H1 (cell line): Measurements from ENCODE around the gene BARHL2. TPM values are rescaled to one million over a fixed set of nuclear protein-coding genes. Genes with fewer than 3 reads are reported as not detected.
A peak's percentile ranks its signal among the peaks of the same experiment; 100 is the strongest.

Source experiments
- CTCF ChIA-PET: fragments of 300-600 bp; sonication (Branson Sonifier 250); formaldehyde crosslinking; loops from one replicate; lab custom pipeline; 2021; ENCODE audit not compliant: partially characterized antibody; lab: Charles Lee
- POLR2A ChIA-PET: fragments of 300-600 bp; sonication (Branson Sonifier 250); formaldehyde crosslinking; loops from one replicate; lab custom pipeline; 2021; ENCODE audit warnings: inconsistent platforms; ENCODE audit not compliant: partially characterized antibody; lab: Charles Lee
- DNase-seq, 2 experiments: peaks; one replicate each; pipeline versions ENCODE4 v3.0.0 to v3.0.0-alpha.2; 2010 to 2022; ENCODE audit warnings: low spot score in 2 of 2, low read depth in 1 of 2, mixed read lengths in 1 of 2
- FAIRE-seq: peaks from 2 replicates; lab custom pipeline; 2011; peaks lifted over from hg19 to GRCh38; lab: Jason Lieb, UNC
- H2AFZ ChIP-seq: 2 replicates; pipeline ENCODE4 v1.8.1; 2012; ENCODE audit warnings: low read length, inconsistent platforms
- H2AK5ac ChIP-seq: 2 replicates; pipeline ENCODE4 v1.6.1; 2013; ENCODE audit warnings: low read depth, low read length
- H2BK120ac ChIP-seq: replicated peaks from 2 replicates; pipeline ENCODE3; 2013; ENCODE audit warnings: low read depth, low read length, inconsistent platforms
- H2BK12ac ChIP-seq: 2 replicates; pipeline ENCODE4 v1.6.1; 2013; ENCODE audit warnings: low read depth, low read length
- H2BK15ac ChIP-seq: 2 replicates; pipeline ENCODE4 v1.6.1; 2013; ENCODE audit warnings: low read length
- H2BK20ac ChIP-seq: 2 replicates; pipeline ENCODE4 v1.6.1; 2013; ENCODE audit warnings: low read length
- H2BK5ac ChIP-seq: 2 replicates; pipeline ENCODE4 v1.6.1; 2013; ENCODE audit warnings: low read depth, low read length
- H3K14ac ChIP-seq: 2 replicates; pipeline ENCODE4 v1.6.1; 2013; ENCODE audit warnings: inconsistent platforms; ENCODE audit not compliant: insufficient read length
- H3K18ac ChIP-seq: 2 replicates; pipeline ENCODE4 v1.6.1; 2013; ENCODE audit warnings: low read length; ENCODE audit errors: extremely low read depth
- H3K23ac ChIP-seq: 2 replicates; pipeline ENCODE4 v1.6.1; 2013; ENCODE audit warnings: inconsistent platforms; ENCODE audit not compliant: insufficient read length
- H3K23me2 ChIP-seq: 2 replicates; pipeline ENCODE4 v1.6.1; 2013; ENCODE audit warnings: low read depth, low read length
- H3K27ac ChIP-seq: 2 replicates; pipeline ENCODE4 v1.6.1; 2011; ENCODE audit warnings: low read depth, low read length, inconsistent platforms
- H3K27me3 ChIP-seq, 4 experiments: replicated peaks in 1 of 4; 1 replicate in 1 of 4; 2 replicates in 3 of 4; pipeline versions ENCODE4 v1.6.1 to v1.8.1; 2011 to 2013; ENCODE audit warnings: low read length in 3 of 4, mild to moderate bottlenecking in 3 of 4, inconsistent platforms in 2 of 4, mixed read lengths in 2 of 4, moderate library complexity in 1 of 4; ENCODE audit not compliant: control insufficient read depth in 3 of 4, insufficient read depth in 3 of 4; ENCODE audit errors: extremely low read depth in 1 of 4
- H3K36me3 ChIP-seq, 4 experiments: 2 replicates each; pipeline versions ENCODE4 v1.6.1 to v1.8.1; 2011 to 2013; ENCODE audit warnings: mild to moderate bottlenecking in 4 of 4, low read length in 3 of 4, moderate library complexity in 2 of 4, control low read depth in 1 of 4, inconsistent platforms in 1 of 4; ENCODE audit not compliant: insufficient read depth in 4 of 4, control insufficient read depth in 2 of 4
- H3K4ac ChIP-seq: replicated peaks from 2 replicates; pipeline ENCODE3; 2013; ENCODE audit warnings: low read length, low read depth, mixed read lengths, inconsistent platforms; ENCODE audit not compliant: insufficient read length
- H3K4me1 ChIP-seq, 4 experiments: replicated peaks in 1 of 4; 1 replicate in 1 of 4; 2 replicates in 3 of 4; pipeline versions ENCODE4 v1.6.1 to v1.8.1; 2011 to 2013; ENCODE audit warnings: low read length in 3 of 4, inconsistent platforms in 2 of 4, mixed read lengths in 1 of 4; ENCODE audit not compliant: insufficient read depth in 4 of 4, control insufficient read depth in 3 of 4
- H3K4me2 ChIP-seq, 2 experiments: 2 replicates each; pipeline versions ENCODE4 v1.6.1 to v1.8.1; 2011 to 2013; ENCODE audit warnings: low read depth in 2 of 2, low read length in 2 of 2, control low read depth in 1 of 2, inconsistent platforms in 1 of 2, mild to moderate bottlenecking in 1 of 2; ENCODE audit not compliant: insufficient read depth in 1 of 2
- H3K4me3 ChIP-seq, 4 experiments: fragments of 200-600, 300-600 bp in 1 of 4; sonication (generic), shearing (Covaris generic), sonication (Bioruptor Twin) in 1 of 4; 2 replicates each; pipeline versions ENCODE4 v1.5.1 to v1.8.1; 2011 to 2016; ENCODE audit warnings: low read length in 4 of 4, low read depth in 3 of 4, control low read depth in 2 of 4, inconsistent platforms in 2 of 4, mild to moderate bottlenecking in 2 of 4, mixed read lengths in 1 of 4, moderate library complexity in 1 of 4; ENCODE audit not compliant: insufficient read depth in 2 of 4; ENCODE audit errors: extremely low read depth in 1 of 4
- H3K56ac ChIP-seq: replicated peaks from 2 replicates; pipeline ENCODE3; 2013; ENCODE audit warnings: low read depth, mild to moderate bottlenecking, mixed read lengths, low read length, inconsistent platforms; ENCODE audit not compliant: insufficient read length
- H3K79me1 ChIP-seq: 2 replicates; pipeline ENCODE4 v1.6.1; 2013; ENCODE audit warnings: low read depth, low read length, control low read depth
- H3K79me2 ChIP-seq, 2 experiments: 2 replicates each; pipeline versions ENCODE4 v1.6.1 to v1.8.1; 2012 to 2013; ENCODE audit warnings: low read length in 2 of 2, mild to moderate bottlenecking in 2 of 2, inconsistent platforms in 1 of 2; ENCODE audit not compliant: insufficient read depth in 2 of 2, control insufficient read depth in 1 of 2
- H3K9ac ChIP-seq, 4 experiments: replicated peaks in 1 of 4; 1 replicate in 1 of 4; 2 replicates in 3 of 4; pipeline versions ENCODE4 v1.6.1 to v1.8.1; 2011 to 2013; ENCODE audit warnings: low read depth in 3 of 4, low read length in 3 of 4, control low read depth in 2 of 4, mild to moderate bottlenecking in 2 of 4, moderate library complexity in 2 of 4, inconsistent platforms in 1 of 4; ENCODE audit errors: extremely low read depth in 1 of 4
- H3K9me3 ChIP-seq, 2 experiments: 2 replicates each; pipeline versions ENCODE4 v1.6.1 to v1.8.1; 2012 to 2013; ENCODE audit warnings: mild to moderate bottlenecking in 2 of 2, moderate library complexity in 2 of 2, control low read depth in 1 of 2, inconsistent platforms in 1 of 2, low read depth in 1 of 2, low read length in 1 of 2, mixed read lengths in 1 of 2; ENCODE audit not compliant: insufficient read depth in 2 of 2
- H4K20me1 ChIP-seq, 2 experiments: replicated peaks in 1 of 2; 2 replicates each; pipeline versions ENCODE3 to v1.8.1; 2011 to 2013; ENCODE audit warnings: inconsistent platforms in 2 of 2, low read length in 2 of 2, mild to moderate bottlenecking in 1 of 2; ENCODE audit not compliant: insufficient read depth in 2 of 2, control insufficient read depth in 1 of 2
- H4K5ac ChIP-seq: 2 replicates; pipeline ENCODE4 v1.6.1; 2013; ENCODE audit warnings: low read length, low read depth, mixed read lengths, inconsistent platforms; ENCODE audit not compliant: insufficient read length
- H4K8ac ChIP-seq: 2 replicates; pipeline ENCODE4 v1.8.0; 2013; ENCODE audit warnings: mild to moderate bottlenecking, moderate library complexity, low read length, inconsistent platforms; ENCODE audit not compliant: insufficient read depth; ENCODE audit errors: extremely low read depth
- H4K91ac ChIP-seq: replicated peaks from 2 replicates; pipeline ENCODE3; 2013; ENCODE audit warnings: low read length, mixed read lengths, inconsistent platforms; ENCODE audit not compliant: insufficient read length
- ASH2L ChIP-seq: fragments of 200-600, 300-600 bp; sonication (generic); IDR thresholded peaks from one replicate; pipeline ENCODE4 v1.7.1; 2017; ENCODE audit warnings: low read length
- EZH2 ChIP-seq: fragments of 200-600 bp; sonication (generic); IDR thresholded peaks from 2 replicates; pipeline ENCODE4 v1.7.1; 2012; ENCODE audit warnings: low read depth, mild to moderate bottlenecking, moderate library complexity, low read length, inconsistent platforms; ENCODE audit not compliant: severe bottlenecking
- MAX ChIP-seq: IDR thresholded peaks from 2 replicates; pipeline ENCODE4 v1.6.1; 2012; ENCODE audit warnings: inconsistent platforms
- NANOG ChIP-seq: IDR thresholded peaks from 2 replicates; pipeline ENCODE4 v1.6.1; 2011; ENCODE audit warnings: low read length, low read depth, mild to moderate bottlenecking, inconsistent platforms; ENCODE audit not compliant: insufficient read depth, poor library complexity, severe bottlenecking
- NRF1 ChIP-seq: IDR thresholded peaks from 2 replicates; pipeline ENCODE4 v1.6.1; 2011; ENCODE audit warnings: mild to moderate bottlenecking, low read depth, low read length, improper control_type of control experiment
- PHF8 ChIP-seq: fragments of 200-600 bp; sonication (generic); conservative IDR thresholded peaks from 2 replicates; pipeline ENCODE4 v1.7.1; 2012; ENCODE audit warnings: low read depth, mild to moderate bottlenecking, inconsistent platforms, low read length, moderate library complexity
- SUZ12 ChIP-seq: fragments of 200-600 bp; sonication (generic); IDR thresholded peaks from 2 replicates; pipeline ENCODE4 v1.6.1; 2012; ENCODE audit warnings: mild to moderate bottlenecking, inconsistent platforms, low read length, moderate library complexity, mixed read lengths
- TAF1 ChIP-seq: IDR thresholded peaks from 2 replicates; pipeline ENCODE4 v1.6.1; 2011; ENCODE audit warnings: mild to moderate bottlenecking, low read depth, low read length
- TEAD4 ChIP-seq: IDR thresholded peaks from 2 replicates; pipeline ENCODE4 v1.6.1; 2012; ENCODE audit warnings: low read depth, low read length, inconsistent platforms, mixed read lengths
- WGBS, 2 experiments: shearing (Covaris generic) in 1 of 2; methylation state at CpG; one replicate each; pipeline versions ENCODE4 v1.1.6 to v1.1.7; 2013 to 2015; ENCODE audit warnings: low lambda C conversion rate in 2 of 2, mixed read lengths in 2 of 2, inconsistent platforms in 1 of 2, low coverage in 1 of 2, missing lambda C conversion rate in 1 of 2; ENCODE audit not compliant: insufficient replicate concordance in 2 of 2, insufficient coverage in 1 of 2, insufficient read length in 1 of 2; ENCODE audit errors: extremely low coverage in 1 of 2, missing lambda C conversion rate in 1 of 2; 5-methylcytosine and 5-hydroxymethylcytosine counted together
- polyA plus RNA-seq, 7 experiments: library from polyadenylated mRNA; depleted of rRNA in 3 of 7; stranded (reverse) in 5 of 7; unstranded in 2 of 7; fragments of >200 nt in 5 of 7; fragments of 200-250 nt in 2 of 7; gene quantifications; 1 replicate in 5 of 7; 2 replicates in 1 of 7; 4 replicates in 1 of 7; pipeline versions ENCODE4 v1.2.1 to v1.2.3, GENCODE V29; 2011 to 2013; ENCODE audit warnings: missing spikeins in 2 of 7, mixed read lengths in 2 of 7
- total RNA-seq: library from RNA; stranded (reverse); fragmentation: NEBNext Ultra II Directional; extraction: Animal tissue kit (Norgen Biotek cat#: 25700); gene quantifications from 2 replicates; pipeline ENCODE4 v1.2.1, GENCODE V29; 2021

BARHL2 gene
- total and polyA plus RNA-seq, 2 of the 8 experiments (the other 6 are each of a cell fraction or from before 2014, with no cell fraction given) = 0.15 TPM; not detected in 1

- peak overlapping the region; percentile 76 to 90 for H3K4me2 ChIP-seq
- peaks cover 2 to 20% of the 10 kb centered on the region in 2 experiments for H4K20me1 ChIP-seq
- no peak overlapping the region for H4K5ac ChIP-seq
- ChIA-PET POLR2A (interaction anchor here (0.9 to 4.9 kb wide), 6 partner anchors 11 to 296 kb away, joined by 3 to 18 read pairs (median 4); partner anchors contain the start of gene ZNF644), CTCF (interaction anchor here (0.7 to 12.8 kb wide), 15 partner anchors 10 to 676 kb away, joined by 3 to 139 read pairs (median 3); partner anchors contain the start of gene BARHL2)
- no peak overlapping the region for H2AFZ ChIP-seq
- no peaks in the 10 kb centered on the region for H3K9me3 ChIP-seq
- peak overlapping the region; percentile 81 for H2BK12ac ChIP-seq
- no peak overlapping the region for H3K4ac ChIP-seq
- no peak overlapping the region for H3K27ac ChIP-seq
- H4K91ac ChIP-seq = no peak overlapping the region
- no peak for FAIRE-seq
- H2BK5ac ChIP-seq = peak overlapping the region; percentile 60; the same call in 1 of the 2 replicates
- no peak overlapping the region for H3K14ac ChIP-seq
- H3K4me3 ChIP-seq = peak overlapping the region; percentile 19 to 55 (median 34); a peak in 5 of 8 replicates
- H4K8ac ChIP-seq = no peak overlapping the region
- peaks cover 9% of the 10 kb centered on the region; the same call in 1 of the 2 replicates for H3K23me2 ChIP-seq
- peaks cover 0 to 7% (median 0%) of the 10 kb centered on the region in 4 experiments; a peak in 1 of 8 replicates for H3K36me3 ChIP-seq
- no peaks in the 10 kb centered on the region for H3K79me1 ChIP-seq
- no peak overlapping the region for H2BK15ac ChIP-seq
- peaks cover 19 to 50% (median 37%) of the 10 kb centered on the region in 4 experiments for H3K4me1 ChIP-seq
- peak overlapping the region; percentile 41; the same call in 1 of the 2 replicates for H3K18ac ChIP-seq
- no peak overlapping the region for H3K56ac ChIP-seq
- peak in 1 of 2 experiments; percentile 67 for DNase-seq
- H2AK5ac ChIP-seq = no peak overlapping the region
- H3K79me2 ChIP-seq = no peaks in the 10 kb centered on the region
- 0 out of 2 replicates have a peak overlapping the region, but pooled peaks have one; percentile 41 for H2BK20ac ChIP-seq
- H3K27me3 ChIP-seq = peaks cover 83 to 100% (median 94%) of the 10 kb centered on the region in 4 experiments
- WGBS, 2 experiments = 3% methylated on average over 44 of the region's 44 CpGs; no CpG with 5 or more reads in 1 of the 2 experiments
- H2BK120ac ChIP-seq = no peak overlapping the region
- H3K9ac ChIP-seq = no peak overlapping the region
- no peak overlapping the region for H3K23ac ChIP-seq
- TF ChIP-seq TAF1 (no peak), ASH2L (peak; percentile 18), SUZ12 (peak; percentile 81), TEAD4 (0 out of 2 replicates have a peak, but pooled peaks have one; percentile 23), NRF1 (no peak), NANOG (peak; percentile 36), MAX (no peak), PHF8 (no peak), EZH2 (peak; percentile 73)
Measured at GRCh38 chr1:90725657-90726424, 8.7 kb upstream of the BARHL2 start.
